HG03575 (cell line): ENCODE results near the gene KAT2A.

Experiments used
- ATAC-seq: cut with Tn5 transposase; IDR thresholded peaks from one replicate; pipeline ENCODE4 v1.9.1; 2021; ENCODE audit not compliant: unreplicated experiment, insufficient number of reproducible peaks, low FRiP score; ENCODE audit errors: extremely low read depth

KAT2A gene

DNA sequence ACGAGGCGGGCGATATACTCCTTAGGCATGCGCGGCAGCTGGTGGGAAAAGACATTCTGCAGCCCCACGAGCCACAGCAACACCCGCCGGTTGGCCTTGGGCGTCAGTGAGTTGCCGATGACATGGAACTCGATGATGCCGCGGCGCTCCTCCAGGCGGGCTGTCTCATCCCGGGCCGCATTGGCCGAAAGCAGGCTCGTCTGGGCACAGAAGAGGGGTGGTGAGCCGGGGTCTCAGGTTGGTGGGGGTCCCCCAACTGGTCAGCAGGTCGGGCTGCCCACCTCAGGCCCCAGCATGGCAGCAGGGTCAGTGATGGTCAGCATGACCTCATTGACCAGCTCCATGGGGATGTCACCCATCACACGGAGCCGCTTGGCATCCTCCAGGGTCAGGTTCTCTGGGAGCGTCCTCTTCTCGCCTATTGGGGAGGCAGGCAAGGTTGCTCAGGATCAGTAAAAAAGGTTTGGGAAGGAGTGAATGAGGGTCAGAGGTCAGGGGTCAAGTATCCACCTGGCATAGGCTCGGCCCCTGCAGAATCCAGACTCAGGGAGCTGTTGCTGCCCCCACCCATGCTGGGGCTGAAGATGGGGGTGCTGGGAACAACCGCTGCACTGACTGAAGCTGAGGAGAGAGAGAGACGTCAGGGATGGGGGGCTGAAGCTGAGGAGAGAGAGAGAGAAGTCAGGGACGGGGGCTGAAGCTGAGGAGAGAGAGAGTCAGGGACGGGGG lies 3.6 kb downstream of the KAT2A start:
- no peak for ATAC-seq

DNA sequence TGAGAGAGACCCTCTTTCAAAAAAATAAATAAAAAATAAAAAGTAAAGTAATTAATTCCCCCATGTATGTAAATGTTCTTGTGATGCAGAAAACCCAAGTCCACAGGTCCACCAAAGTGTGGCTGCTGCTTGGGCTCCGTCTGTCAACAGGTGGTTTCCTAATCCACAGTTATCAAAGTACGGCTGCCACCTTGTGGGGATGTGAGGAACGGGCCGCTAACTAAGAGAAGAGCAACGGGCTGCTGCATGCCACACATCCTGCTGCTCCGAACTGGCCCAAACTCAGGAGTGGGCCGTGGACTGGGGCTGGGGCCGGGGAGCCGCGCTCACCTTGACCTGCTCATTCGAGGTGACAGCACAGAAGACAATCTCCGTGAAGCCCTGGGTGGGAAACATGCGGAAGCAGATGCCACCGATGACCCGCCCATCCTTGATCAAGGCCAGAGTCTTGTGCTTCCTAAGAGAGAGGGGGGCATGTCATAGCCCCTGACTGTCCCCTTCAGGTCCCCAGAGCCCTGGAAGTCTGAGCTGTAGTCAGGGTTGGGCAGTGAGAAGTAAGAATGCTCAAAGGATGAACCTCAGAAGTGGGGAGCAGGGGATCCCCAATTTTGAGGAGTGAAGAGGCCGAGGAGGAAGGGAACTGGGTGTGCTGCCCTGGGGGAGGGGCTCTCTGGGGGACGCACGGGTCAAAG lies 4.3 kb downstream of the KAT2A start:
- no peak for ATAC-seq

DNA sequence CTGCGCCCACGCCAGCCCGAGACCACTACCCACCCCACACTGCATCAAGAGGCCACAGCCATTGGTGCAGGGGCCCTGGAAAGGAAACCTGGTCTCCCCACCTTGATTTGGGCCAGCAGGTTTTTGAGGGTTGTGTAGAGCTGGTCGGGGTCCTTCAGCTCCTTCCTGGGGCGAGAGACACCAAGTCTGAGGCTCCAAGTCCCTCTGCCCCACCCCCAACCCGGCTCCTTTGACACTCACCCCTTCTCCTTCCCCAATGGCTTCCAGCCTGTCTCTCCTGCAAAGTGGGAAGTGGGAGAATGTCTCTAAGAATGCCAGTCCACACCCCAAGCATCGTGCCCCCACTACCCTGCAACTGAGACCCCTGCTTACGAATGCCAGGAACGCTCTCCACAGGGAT lies 7.0 kb downstream of the KAT2A start:
- ATAC-seq = no peak

DNA sequence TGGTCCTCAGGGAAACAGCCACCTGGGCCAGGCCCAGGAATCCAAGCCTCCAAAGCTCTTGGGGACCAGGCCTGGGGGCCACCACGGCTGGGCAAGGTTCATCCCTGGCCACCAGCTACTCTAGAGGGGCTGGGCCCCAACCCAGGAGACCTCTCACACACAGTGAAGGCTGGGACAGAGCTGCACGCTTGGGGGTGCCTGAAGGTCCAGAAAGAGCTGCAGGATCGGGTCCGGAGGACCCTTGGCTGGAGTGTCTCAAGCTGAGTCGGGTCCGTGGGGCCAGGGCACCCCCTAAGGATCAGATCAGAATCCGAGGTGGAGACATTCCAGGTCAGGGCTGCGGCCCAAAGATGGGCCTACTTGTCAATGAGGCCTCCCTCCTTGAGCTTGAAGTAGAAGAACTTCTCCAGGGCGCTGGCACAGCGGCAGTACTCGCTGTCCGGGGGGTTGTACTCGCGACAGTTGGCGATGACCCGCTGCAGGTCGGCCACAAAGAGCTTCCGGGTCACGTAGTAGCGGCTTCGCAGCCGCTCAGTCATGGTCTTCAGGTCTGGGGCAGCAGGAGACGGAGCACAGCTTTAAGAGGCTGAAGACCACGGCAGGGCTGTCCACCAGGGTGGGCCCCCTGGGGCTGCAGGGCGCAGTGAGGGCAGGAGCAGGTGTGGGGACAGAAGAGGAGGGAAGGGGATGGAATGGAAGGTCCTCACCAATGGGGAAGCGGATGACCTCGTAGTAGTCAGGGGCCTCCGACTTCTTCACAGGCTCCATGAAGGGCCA lies 7.7 kb downstream of the KAT2A start:
- no peak for ATAC-seq

DNA sequence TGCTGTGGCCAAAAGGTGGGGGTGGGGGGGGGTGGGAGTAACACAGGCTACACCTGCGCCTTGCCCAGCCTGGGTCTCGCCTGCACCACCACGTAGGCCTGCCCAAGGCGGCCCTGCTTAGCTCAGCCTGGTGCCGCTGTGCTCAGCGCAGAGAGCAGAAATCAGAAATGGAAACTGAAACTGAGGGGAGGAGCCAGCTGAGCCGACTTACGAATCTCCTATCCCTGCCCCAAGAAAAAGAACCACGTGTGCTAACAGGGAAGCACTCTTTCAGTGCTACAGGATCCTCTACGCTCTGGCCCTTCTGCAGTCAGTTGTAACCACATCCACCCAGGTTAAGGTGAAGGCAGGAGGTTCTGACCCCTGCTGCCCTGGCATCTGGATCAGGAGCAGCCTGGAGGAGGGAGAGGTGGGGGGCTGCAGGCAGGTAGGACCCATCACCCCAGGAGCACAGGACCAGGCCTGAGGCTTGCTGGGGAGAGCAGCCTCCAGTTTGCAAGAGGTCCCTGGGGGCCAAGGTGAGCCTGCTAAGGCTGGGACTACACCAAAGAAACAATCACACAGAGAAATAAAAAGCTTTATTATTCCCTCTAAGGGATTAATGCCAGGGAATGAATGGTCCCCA lies 8.5 kb downstream of the KAT2A start, which contains the start of gene DHX58:
TSS of gene DHX58 (minus strand) at position 163 of the 625 bp plus-strand sequence. CDS start 822 bp downstream, outside the sequence.
- no peak for ATAC-seq

DNA sequence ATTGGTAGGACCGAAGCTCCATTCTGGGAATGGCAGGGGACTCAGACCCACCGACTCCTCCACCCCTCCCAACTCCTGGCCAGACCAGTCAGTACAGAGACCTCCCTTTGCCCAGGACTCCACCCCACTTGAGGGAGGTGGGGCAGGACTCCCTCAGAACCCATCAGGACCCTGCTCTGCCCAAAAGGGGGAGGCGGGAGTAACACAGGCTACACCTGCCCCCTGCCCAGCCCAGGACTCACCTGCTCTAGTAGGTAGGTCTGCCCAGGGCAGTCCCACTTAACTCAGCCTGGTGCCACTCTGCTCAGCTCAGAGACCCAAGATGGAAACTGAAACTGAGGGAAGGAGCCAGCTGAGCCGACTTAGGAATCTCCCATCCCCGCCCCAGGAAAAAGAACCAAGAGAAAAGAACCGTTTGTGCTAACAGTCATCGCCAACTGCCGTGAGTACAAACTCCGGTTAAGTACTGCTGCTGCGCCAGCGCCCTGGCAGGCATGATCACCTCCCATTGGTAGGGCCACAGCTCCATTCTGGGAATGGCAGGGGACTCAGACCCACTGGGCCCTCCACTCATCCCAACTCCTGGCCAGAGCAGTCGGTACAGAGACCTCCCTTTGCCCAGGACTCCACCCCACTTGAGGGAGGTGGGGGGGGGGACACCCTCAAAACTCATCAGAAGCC lies 9.2 kb downstream of the KAT2A start:
- no peak for ATAC-seq

DNA sequence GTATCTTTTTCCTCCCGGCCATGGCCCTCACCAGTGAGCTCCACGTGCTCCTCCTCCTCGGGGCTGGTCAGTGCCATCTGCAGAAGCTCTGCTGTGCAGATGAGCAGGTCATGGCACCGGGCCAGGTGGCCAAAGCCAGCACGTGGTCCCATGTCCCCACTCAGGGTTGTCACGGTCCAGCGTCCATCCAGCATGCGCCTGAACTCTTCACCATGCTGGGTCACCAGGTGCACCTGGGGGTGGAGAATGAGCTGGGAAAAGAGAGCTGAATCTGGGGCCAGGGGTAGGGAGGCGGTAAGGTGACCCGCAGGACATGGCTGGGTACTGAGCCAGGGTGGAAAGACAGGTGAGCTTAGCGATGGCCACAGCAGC lies 9.9 kb downstream of the KAT2A start:
- ATAC-seq = no peak

DNA sequence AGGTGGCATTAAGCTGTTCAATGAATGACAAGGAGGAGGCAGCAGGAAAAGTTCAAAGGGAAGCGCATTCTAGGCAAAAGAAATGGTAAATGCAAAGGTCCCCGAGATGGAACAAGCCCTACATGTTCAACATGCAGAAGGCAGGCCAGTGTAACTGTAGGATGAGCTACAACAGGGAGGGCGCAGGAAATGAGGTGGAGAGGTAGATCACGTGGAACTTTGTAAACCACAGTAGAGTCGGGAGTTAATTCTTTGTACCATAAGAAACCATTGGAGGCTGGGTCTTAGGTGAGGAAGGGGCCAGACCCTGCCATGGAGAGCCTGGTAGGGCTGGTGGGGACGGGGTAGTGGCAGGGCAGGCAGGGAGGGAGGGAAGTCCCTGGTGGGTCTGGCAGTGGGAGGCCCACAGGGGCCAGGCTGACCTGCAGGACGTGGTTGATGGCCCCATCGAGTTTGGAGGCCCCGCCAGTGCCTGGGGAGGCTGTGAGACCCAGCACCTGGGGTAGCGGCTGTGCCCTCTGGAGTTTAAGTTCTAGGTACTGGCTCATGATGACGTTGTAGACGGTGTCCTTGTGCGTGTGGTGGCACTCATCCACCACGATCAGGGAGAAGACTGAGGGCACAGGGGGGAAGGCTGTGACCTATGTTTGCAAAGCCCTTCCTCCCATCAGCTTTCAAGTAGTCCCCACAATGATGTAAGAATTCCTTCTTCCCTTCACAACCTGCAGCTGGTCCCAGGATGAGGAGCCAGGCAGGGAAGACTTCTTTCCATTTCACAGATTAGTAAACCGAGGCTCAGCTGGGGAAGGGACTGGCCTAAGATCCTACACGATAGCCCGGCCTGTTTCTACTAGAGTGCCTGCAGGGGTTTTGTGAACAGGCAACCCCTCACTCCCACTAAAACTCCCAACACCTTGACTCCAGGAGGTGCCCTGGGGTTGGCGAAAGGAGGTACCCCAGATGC lies 10.6 kb downstream of the KAT2A start:
- no peak for ATAC-seq

DNA sequence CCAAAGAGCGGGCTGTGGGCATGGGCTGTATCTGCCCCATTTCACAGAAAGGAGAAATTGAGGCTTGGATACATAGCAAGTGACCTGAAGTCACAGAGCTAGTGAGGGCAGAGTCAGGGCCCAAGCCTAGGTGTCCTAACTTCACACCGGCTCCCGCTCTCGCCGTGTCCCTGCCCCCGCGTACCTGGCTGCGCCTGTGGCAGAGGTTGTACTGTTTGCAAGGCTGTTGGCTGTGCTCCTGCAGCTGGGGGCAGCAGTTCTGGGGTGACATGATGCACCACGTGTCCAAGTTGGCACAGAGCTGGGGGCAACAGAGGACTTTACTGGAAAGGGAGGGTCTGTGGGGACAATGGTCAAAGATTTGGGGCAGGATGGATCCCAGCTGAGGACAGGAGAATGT lies 12.1 kb downstream of the KAT2A start:
- ATAC-seq = no peak

DNA sequence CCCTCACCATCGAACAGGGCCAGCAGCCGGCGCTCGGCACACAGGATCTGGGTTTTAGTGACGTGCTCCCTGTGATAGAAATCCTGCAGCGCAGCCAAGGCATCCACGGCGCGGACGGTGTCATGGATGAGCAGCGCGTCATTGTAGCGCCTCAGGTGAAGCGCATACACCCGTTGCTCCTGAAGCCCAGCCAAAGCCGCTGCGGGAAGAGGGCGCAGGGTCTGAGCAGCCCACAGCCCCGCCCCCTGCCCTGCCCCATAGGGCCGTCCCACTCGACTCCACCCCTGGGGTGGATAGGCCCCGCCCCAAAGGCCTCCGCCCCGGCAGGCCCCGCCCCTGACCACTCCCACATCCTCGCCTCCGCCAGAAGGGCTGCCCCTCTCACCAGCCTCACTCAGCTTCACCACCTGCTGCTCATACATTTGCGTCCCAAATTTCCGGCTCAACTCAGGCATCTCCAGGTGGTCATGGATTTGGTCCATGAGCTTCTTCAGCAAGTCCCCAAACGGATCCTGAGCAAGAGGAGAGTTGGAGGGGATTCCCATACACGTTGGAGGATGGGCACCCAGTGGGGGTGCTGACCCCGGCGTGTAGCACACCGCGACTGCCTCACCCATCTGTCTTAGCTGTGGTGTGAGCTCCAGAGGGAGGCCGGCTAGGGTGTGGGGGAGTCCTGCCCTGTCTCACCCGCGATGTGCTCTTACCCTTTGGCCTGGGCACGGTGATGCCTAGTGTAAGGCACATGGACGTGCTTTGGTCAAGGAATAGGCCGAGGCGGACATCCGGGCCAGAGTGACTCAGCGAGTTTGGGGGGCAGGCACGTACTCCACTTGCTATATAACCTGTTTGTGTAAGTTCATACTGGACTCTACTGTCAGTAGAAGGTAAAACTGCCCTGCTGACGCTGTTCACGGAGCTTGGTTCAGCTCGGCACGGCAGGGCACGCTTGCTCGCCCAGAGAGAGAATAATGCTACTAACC lies 13.3 kb downstream of the KAT2A start:
- no peak for ATAC-seq

DNA sequence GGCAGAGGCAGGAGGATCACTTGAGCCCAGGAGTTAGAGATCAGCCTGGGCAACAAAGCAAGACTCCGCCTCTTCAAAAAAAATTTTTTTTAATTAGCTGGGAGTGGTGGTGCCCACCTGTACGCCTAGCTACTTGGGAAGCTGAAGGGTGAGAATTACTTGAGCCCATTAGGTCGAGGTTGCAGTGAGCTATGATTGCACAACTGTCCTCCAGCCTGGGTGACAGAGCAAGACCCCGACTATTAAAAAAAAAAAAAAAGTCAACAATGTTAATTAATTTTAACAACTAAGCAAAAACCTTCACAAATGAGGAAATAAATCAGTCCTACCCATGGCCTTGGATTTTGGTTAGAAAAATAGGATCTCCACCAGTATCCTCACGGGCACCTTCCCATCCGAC lies 14.0 kb downstream of the KAT2A start:
- no peak for ATAC-seq

DNA sequence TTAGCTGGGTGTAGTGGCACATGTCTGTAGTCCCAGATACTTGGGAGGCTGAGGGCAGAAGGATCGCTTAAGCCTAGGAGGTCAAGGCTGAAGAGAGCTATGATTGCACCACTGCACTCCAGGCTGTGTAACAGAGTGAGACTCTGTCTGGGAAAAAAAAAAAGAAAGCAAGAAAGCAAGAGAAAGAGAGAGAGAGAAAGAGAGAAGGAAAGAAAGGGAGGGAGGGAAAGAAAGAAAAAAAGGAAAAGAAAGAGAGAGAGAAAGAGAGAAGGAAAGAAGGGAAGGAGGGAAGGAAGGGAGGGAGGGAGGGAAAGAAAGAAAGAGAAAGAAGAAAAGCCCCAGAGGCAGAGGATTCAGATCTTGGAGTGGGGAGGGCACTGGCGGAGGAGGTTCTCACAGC lies 15.2 kb downstream of the KAT2A start:
- no peak for ATAC-seq

DNA sequence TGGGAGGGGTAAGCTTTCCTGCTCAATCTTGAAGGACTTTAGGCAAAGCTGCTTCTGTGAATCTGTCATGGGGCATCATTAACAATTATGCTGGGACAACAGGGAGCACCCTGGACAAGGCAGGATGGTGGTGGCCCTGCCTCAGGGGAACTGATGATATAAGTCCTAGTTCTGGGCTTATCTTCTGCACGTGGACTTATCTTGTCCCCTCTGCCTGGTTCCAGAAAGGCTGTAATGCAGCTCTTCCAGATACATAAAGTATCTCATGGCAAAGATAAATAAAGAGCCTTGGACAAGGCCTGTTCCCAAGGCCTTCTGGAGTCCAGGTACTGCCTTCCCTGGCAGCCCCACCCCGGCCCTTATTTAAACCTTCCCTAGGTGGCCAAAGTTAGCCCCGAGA lies 16.9 kb downstream of the KAT2A start:
- no peak for ATAC-seq

DNA sequence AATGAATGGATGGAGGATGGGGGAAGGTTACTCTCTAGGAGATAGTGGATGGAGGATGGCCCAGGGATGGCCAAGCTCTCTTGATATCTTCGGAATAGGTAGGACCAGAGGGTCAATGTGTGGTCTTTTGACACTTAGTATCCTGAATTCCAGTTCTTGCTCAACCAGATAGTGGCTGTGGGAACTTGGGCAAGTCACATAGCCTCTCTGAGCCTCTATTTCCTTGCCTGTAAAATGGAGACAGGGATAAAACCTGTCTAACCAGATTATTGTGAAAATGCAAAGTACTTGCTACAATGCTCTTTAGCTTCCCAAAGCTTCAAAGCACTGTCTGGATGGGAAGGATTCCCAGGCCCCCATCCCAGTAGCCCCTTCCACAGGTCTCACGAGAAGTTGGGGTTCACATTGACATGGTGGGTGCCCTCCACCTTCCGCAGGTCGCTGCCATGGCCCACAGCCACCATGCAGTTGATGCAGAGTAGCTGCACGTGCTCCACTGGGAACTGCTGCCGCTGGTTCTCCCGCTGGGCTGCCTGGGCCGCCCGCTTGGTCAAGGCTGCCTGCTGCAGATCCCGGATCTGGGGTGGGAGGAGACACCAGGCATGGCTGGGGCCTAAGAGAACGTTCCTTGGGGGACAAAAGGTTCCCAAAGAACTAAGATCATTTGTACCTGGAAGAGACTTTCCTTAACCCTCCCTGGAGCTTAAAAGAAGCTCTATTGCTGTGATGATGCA lies 17.8 kb downstream of the KAT2A start:
- ATAC-seq = no peak

DNA sequence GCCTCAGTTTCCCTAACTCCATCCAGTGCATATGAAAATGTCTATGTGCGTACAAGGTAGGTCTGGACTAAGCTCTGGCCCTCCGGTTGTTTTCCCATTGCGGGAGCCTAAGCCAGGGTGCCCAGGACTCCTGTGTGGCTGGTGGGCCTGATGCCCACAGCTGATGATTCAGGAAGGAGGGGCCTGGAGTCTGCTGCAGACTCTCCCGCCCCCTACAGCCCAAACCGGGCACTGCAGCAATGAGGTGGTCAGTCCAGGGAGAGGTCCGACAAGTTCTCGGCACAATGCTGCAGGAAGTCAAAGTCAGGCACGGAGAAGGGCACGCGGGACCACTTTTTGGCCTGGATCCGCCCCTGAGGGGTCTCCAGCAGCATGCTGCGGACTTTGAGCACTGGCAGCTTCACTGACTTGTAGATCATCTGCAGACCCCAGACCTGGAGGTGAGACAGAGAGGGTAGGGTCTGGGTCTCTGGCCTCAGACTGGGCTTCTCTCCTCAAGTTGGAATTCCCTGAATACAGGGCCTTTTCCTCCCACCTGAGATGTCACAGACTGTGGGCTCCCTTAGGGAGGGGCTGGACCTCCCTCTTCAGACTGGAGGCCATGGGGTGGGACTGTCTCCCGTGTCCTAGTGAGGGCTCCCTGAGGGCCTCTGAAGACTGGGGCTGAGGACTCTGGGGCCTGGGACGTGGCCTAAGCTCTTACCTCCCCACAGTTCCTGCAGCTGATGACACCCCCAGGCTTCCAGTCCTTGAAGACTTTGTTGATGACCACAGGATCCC lies 19.5 kb downstream of the KAT2A start:
- no peak for ATAC-seq
